Measurements from ENCODE around the gene TPRX1.
"Not testable (repeated sequence)": the region's sequence is repeated elsewhere in the genome, so short reads cannot be mapped to it uniquely, and the experiment has no call there.

- TF ChIP-seq CTCF (conservative IDR thresholded peaks at IDR 0.05; ENCODE audit: low read depth, low read length); EZH2 (IDR thresholded peaks at IDR 0.05; ENCODE audit: borderline replicate concordance, low read depth, low read length, poor library complexity, severe bottlenecking): not testable (repeated sequence)
Measured at GRCh38 chr19:47803148-47803547, 1.2 kb downstream of the TPRX1 start.

Measured in A673 (cell line).